Panc1 (cell line): Measurements from ENCODE around the gene MAP7D3. TPM values are rescaled to one million over a fixed set of nuclear protein-coding genes. Genes with fewer than 3 reads are reported as not detected.

Experiments used
- ATAC-seq: fragments of 200-7000 bp; cut with Tn5 transposase; 2 replicates; pipeline ENCODE4 v1.9.1; 2020; ENCODE audit warnings: mild to moderate bottlenecking, moderate library complexity
- BruUV-seq: library from RNA; stranded (reverse); fragments of 400-500 nt; replicated peaks from 2 replicates; lab custom pipeline; 2021; lab: Mats Ljungman, UMichigan
- CTCF ChIA-PET: fragments of 300-600 bp; sonication (Branson Sonifier 250); formaldehyde crosslinking; loops from one replicate; lab custom pipeline; 2022; ENCODE audit warnings: antibody characterized with exemption; lab: Charles Lee
- POLR2A ChIA-PET: fragments of 300-600 bp; sonication (Branson Sonifier 250); formaldehyde crosslinking; loops from one replicate; lab custom pipeline; 2022; ENCODE audit warnings: antibody characterized with exemption; lab: Charles Lee
- DNase-seq: peaks from one replicate; pipeline ENCODE4 v3.0.0-alpha.2; 2010; ENCODE audit warnings: low read depth, low spot score
- H3K27ac ChIP-seq: 2 replicates; pipeline ENCODE4 v1.5.1; 2011; ENCODE audit warnings: mild to moderate bottlenecking, low read length, inconsistent platforms
- H3K27me3 ChIP-seq: fragments of 200-500 bp; sonication (Bioruptor generic); 2 replicates; pipeline ENCODE4 v1.6.0; 2014; ENCODE audit warnings: low read length, inconsistent platforms; ENCODE audit not compliant: control insufficient read depth, insufficient read depth
- H3K36me3 ChIP-seq: fragments of 200-500 bp; sonication (Bioruptor generic); 2 replicates; pipeline ENCODE4 v1.5.1; 2014; ENCODE audit warnings: inconsistent platforms, mild to moderate bottlenecking, low read length, moderate library complexity; ENCODE audit not compliant: control insufficient read depth, insufficient read depth
- H3K4me1 ChIP-seq: 2 replicates; pipeline ENCODE4 v1.5.1; 2011; ENCODE audit warnings: inconsistent platforms, mild to moderate bottlenecking, low read length, moderate library complexity; ENCODE audit not compliant: control insufficient read depth, insufficient read depth
- H3K4me3 ChIP-seq, 2 experiments: 2 replicates each; pipeline ENCODE4 v1.5.1; 2011 to 2012; ENCODE audit warnings: low read depth in 2 of 2, low read length in 2 of 2, mild to moderate bottlenecking in 2 of 2, inconsistent platforms in 1 of 2, moderate library complexity in 1 of 2
- H3K9me3 ChIP-seq: fragments of 200-500 bp; sonication (Bioruptor generic); 2 replicates; pipeline ENCODE4 v1.5.1; 2014; ENCODE audit warnings: low read depth, mild to moderate bottlenecking, inconsistent platforms, low read length, moderate library complexity; ENCODE audit not compliant: control insufficient read depth, insufficient read depth
- POLR2AphosphoS5 ChIP-seq: IDR thresholded peaks from 2 replicates; pipeline ENCODE4 v1.6.1; 2012; ENCODE audit warnings: mild to moderate bottlenecking, low read depth, low read length, moderate library complexity
- SIN3A ChIP-seq: IDR thresholded peaks from 2 replicates; pipeline ENCODE4 v1.6.1; 2012; ENCODE audit warnings: low read depth, mild to moderate bottlenecking, low read length, moderate library complexity, borderline replicate concordance; ENCODE audit not compliant: insufficient read depth
- TCF7L2 ChIP-seq: IDR thresholded peaks from 2 replicates; pipeline ENCODE4 v1.6.1; 2011; ENCODE audit warnings: mild to moderate bottlenecking, low read depth, low read length, inconsistent platforms
- in situ Hi-C: cut with HindIII; loops from 2 replicates; pipeline ENCODE4 v1.10.0; 2016; ENCODE audit warnings: low sequenced_read_pairs, low pct_unique_long_range_greater_than_20kb
- intact Hi-C: fragments of 100-400 bp; cut with micrococcal nuclease; formaldehyde crosslinking; loops from one replicate; pipeline ENCODE4 v1.10.0; 2022; ENCODE audit not compliant: unreplicated experiment
- total RNA-seq: library from RNA; stranded (reverse); gene quantifications from one replicate; pipeline ENCODE4 v1.2.1, GENCODE V29; 2021; ENCODE audit not compliant: unreplicated experiment
- TF ChIP-seq, protein P1 (sequence below): fragments of 450-650 bp; IDR thresholded peaks from 2 replicates; pipeline ENCODE4 v1.5.1; 2017; ENCODE audit warnings: mild to moderate bottlenecking
- TF ChIP-seq, protein P2 (sequence below), 2 experiments: IDR thresholded peaks; 2 replicates each; pipeline ENCODE4 v1.6.1; 2011 to 2012; ENCODE audit warnings: low read depth in 2 of 2, control low read depth in 1 of 2, low read length in 1 of 2, mild to moderate bottlenecking in 1 of 2, moderate library complexity in 1 of 2; ENCODE audit not compliant: insufficient read depth in 1 of 2

The MAP7D3 gene
- total RNA-seq, 1 experiment from 2014 or later = 23.3 TPM

DNA sequence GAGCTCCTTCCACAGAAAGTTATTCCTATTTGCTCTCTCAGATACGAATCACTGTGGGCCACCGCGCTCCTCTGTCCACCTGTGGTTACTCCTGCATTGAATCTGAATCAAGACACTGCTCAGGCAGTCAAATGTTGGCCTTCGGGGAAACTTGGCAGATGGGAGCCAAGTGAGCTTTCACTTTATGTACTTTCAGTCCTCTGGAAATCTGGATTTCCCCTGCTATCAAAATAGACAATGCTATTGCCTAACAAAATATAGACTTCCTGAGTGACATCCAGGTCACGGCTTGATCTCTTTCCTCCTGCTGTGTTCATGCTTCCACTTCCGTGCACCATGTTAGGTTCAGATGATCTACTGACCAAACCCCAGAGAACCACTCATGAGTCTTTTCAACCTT is 60.0 kb downstream of the MAP7D3 start:
- Histone ChIP-seq H3K36me3 (no peaks in the 10 kb centered on the region; the same call in 1 of the 2 replicates), H3K9me3 (no peaks in the 10 kb centered on the region), H3K27ac (no peak overlapping the region), H3K4me1 (no peaks in the 10 kb centered on the region), H3K27me3 (no peaks in the 10 kb centered on the region; the same call in 1 of the 2 replicates), H3K4me3 (no peak overlapping the region)
- no TSS peak for BruUV-seq
- ATAC-seq (no peak), DNase-seq (no peak)
- TF ChIP-seq, protein P1, sequence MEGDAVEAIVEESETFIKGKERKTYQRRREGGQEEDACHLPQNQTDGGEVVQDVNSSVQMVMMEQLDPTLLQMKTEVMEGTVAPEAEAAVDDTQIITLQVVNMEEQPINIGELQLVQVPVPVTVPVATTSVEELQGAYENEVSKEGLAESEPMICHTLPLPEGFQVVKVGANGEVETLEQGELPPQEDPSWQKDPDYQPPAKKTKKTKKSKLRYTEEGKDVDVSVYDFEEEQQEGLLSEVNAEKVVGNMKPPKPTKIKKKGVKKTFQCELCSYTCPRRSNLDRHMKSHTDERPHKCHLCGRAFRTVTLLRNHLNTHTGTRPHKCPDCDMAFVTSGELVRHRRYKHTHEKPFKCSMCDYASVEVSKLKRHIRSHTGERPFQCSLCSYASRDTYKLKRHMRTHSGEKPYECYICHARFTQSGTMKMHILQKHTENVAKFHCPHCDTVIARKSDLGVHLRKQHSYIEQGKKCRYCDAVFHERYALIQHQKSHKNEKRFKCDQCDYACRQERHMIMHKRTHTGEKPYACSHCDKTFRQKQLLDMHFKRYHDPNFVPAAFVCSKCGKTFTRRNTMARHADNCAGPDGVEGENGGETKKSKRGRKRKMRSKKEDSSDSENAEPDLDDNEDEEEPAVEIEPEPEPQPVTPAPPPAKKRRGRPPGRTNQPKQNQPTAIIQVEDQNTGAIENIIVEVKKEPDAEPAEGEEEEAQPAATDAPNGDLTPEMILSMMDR = no peak
- intact Hi-C loops (no loop called here), in situ Hi-C loops (no loop called here)
- CTCF ChIA-PET = no interaction called here
- POLR2A ChIA-PET = no interaction called here

DNA sequence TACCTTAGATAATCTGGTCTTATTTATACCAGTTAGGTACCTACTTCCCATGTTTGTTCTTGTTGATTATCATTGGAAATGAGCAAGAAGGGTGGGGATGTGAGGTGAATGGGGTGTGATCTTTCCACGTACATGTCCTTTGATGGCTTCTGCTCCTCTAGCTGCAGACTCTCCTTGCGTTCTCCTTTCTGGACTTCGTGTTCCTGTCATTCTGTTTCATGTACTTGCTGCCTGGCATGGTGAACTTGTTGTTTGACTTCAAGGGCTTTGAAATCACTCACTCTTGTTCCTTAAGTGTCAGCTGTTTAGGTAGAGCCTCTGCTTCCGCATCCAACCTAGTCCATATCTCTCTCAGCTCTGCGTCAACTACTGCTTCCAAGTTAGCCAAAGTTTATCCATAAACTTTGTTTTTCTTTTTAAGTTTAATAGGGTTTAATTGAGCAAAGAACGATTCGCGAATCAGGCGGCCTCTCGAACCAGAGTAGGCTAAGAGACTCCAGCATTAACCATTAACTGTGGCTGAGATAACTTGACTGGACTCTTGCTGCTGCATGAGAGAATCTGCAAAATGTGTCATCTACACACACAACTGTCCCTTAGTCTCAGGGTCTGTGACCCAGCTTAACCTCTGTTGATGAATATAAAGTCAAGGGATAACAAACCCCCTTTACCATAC is 61.0 kb downstream of the MAP7D3 start:
- POLR2A ChIA-PET = no interaction called here
- Histone ChIP-seq H3K36me3 (no peaks in the 10 kb centered on the region; the same call in 1 of the 2 replicates), H3K27me3 (no peaks in the 10 kb centered on the region; the same call in 1 of the 2 replicates), H3K27ac (no peak overlapping the region), H3K9me3 (no peaks in the 10 kb centered on the region), H3K4me3 (no peak overlapping the region), H3K4me1 (peaks cover 2% of the 10 kb centered on the region; the same call in 1 of the 2 replicates)
- DNase-seq (no peak), ATAC-seq (no peak)
- intact Hi-C loops = no loop called here
- TF ChIP-seq, protein P2, sequence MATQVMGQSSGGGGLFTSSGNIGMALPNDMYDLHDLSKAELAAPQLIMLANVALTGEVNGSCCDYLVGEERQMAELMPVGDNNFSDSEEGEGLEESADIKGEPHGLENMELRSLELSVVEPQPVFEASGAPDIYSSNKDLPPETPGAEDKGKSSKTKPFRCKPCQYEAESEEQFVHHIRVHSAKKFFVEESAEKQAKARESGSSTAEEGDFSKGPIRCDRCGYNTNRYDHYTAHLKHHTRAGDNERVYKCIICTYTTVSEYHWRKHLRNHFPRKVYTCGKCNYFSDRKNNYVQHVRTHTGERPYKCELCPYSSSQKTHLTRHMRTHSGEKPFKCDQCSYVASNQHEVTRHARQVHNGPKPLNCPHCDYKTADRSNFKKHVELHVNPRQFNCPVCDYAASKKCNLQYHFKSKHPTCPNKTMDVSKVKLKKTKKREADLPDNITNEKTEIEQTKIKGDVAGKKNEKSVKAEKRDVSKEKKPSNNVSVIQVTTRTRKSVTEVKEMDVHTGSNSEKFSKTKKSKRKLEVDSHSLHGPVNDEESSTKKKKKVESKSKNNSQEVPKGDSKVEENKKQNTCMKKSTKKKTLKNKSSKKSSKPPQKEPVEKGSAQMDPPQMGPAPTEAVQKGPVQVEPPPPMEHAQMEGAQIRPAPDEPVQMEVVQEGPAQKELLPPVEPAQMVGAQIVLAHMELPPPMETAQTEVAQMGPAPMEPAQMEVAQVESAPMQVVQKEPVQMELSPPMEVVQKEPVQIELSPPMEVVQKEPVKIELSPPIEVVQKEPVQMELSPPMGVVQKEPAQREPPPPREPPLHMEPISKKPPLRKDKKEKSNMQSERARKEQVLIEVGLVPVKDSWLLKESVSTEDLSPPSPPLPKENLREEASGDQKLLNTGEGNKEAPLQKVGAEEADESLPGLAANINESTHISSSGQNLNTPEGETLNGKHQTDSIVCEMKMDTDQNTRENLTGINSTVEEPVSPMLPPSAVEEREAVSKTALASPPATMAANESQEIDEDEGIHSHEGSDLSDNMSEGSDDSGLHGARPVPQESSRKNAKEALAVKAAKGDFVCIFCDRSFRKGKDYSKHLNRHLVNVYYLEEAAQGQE (IDR thresholded peaks at IDR 0.05; ENCODE audit: insufficient read depth in 1 of 2, low read depth in 2 of 2, low read length in 1 of 2) = no peak
- TF ChIP-seq TCF7L2 (no peak), POLR2AphosphoS5 (no peak), SIN3A (no peak)
- TF ChIP-seq, protein P1 = no peak
- in situ Hi-C loops = no loop called here
- CTCF ChIA-PET = no interaction called here
- BruUV-seq = no TSS peak
